NCI-H1694 (cell line): ENCODE results near the gene COL8A1.

ENCODE experiments used
- DNase-seq: peaks from one replicate; lab custom pipeline; 2025; lab: John Stamatoyannopoulos, UW

The COL8A1 gene

DNA sequence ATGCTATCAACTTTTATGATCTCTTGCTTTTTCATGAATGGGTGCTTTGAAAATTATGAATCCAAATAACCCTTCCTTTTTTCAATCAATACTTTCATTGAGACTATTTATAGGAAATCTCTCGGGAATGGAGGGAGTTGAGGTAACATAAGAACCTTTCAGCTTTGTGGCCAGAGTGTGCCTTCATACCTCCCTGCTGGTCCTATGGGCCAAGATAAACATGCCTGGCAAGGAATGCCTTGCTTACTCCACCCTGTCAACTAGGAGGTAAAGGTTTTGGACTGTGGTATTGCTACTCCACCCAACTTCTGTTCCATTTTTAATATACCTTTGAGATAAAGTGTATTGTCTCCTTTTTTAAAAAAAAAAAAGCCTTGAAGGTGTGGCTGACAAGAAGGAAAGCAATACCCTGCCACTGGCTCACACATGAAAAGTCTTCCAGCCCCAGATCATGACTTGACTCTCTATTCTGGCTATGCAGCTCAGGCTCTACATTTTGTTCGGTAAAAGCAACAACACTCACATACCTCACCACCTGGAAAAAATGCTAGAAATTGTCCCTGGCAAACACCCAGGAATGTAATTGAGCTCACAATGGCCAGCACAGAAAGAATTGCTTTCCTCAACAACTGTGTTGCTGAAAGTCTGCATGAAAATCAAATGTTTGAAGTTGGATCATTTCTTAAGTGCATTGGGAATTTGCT is 35.8 kb downstream of the COL8A1 start:
- no peak for DNase-seq

DNA sequence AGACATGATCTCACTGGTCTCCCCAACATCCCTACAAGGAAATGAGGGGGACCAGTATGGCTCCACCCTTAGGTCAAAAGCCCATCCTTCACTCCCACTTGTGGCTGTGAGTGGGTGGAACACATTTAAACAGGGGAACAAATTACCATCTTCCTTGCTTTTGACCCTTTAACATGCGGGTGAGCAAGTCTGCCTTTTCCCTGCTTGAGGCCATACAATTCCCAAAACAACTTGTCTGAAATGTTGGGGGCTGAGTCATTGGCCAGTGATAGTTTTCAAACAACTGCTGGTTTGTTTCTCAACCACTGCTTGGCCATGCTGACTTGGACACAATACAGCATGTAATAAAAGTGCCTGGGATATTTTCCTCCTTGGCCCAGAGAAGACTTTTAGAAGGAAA is 39.6 kb downstream of the COL8A1 start:
- DNase-seq: no peak

DNA sequence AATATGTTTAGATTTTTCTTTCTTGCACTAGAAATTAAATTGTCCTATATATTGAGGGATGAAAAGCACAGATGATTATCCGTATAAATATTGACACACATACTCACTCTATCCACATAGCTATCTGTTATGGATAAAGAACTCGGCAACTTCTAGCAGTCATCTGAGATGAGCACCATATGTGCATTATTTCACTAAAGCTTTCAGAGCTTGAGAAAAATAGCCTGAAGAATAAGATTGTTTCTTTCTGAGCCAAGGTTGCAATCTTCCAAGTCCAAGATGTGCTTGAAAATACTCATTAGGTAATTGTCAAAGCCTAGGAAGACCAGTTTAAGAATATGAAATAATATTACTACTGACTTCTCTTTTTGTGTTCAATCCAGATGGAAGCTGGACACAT is 40.5 kb downstream of the COL8A1 start:
- DNase-seq: no peak

DNA sequence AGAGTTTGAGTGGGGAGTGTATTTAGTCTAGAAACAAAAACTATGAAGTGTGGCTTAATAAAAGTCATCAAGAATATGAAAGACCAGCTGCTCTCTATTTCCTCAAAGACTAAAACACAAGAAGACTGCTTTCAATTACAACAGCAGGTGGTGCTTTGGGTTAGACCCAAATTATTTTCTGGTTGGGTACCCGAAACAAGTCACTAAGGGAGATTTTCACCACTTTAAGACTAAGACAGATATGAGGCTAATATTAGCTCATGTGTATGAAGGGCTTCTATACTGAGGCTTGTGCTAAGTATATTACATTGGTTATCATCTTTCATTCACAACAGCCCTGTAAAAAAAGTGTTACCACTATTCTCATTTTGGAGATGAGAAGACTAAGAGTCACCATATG is 43.1 kb downstream of the COL8A1 start:
- no peak for DNase-seq

DNA sequence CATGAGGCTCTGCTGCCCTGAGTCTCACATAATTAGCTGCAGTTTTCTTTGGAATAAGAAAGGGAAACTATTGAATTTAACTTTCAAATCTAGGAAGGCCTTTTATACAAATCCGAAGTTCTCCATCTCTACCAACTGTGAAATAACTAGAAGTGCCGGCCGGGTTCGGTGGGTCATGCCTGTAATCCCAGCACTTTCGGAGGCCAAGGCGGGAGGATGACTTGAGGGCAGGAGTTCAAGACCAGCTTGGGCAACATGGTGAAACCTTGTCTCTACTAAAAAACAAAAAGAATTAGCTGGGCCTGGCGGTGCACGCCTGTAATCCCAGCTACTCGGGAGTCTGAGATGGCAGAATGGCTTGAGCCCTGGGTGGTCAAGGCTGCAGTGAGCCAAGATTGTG is 43.6 kb downstream of the COL8A1 start:
- no peak for DNase-seq

DNA sequence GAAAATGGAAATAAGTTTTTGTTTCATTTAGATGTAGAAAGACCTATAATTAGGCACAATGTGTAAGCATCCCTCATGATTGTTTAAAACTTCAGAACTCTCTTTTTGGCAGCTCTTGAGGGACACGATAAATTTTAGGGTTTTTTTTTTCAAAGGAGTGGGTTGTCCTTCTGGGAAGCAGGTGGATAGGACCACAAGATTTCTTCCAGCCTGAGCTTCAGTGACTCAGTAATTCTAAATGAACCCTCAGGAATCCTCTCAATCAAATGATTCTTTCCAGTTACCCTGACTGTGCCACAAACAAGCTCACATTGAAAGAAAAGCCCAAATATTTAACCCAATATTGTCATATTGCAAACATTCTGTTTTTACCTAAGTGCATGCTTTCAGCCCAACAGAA is 45.1 kb downstream of the COL8A1 start:
- no peak for DNase-seq

DNA sequence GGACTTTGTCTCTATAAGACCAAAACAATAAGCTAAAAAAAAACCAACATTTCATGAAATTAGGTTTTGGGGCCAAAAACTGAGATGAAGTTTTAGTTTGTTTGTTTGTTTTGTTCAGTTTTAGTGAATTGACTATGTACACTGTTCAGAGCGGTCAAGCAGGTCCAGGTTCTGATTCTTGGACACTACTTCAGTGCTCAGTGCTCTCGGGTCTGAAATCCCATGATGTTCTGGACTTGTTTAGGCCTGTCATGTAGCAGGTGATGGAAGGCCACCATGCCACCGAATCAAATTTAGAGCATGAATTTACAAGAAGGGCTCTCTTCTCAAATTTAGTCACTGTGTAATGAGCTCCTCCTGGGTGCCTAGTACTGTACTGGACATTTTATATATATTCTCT is 45.5 kb downstream of the COL8A1 start:
- DNase-seq: no peak

DNA sequence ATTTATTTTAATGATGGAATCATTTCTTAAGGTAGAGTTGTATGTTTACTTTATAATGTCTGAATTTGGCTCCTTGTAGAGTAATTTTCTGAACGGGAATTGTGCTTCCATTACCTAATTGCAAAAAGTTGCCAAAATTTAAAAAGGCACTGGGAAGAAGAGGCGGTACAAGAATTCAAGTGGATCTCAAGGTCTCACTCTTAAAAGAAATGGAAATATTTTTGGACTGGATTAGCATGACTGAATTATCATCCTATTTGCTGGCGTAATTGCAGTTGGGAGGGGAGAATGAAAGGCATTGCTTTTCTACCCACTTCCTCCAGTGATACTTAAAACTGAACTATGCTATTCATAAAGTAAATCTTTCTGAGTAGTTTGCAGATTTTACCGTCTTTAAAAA is 46.2 kb downstream of the COL8A1 start:
- DNase-seq: no peak

DNA sequence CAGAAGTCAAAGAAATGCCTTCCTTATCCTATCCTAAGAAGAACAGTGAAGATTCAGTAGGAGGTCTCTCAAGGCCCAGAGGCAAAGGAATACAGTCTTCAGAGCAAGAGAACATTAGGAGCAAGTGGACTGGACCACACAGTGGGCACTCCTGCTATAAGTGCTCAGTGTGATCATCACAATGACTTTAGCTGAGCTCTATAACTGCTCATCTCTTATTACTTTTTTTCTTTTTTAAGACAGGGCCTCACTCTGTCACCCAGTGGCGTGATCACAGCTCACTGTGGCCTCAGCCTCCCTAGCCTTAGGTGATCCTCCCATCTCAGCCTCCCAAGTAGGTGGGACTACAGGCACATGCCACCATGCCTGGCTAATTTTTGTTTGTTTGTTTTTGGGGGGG is 48.1 kb downstream of the COL8A1 start:
- DNase-seq: no peak

DNA sequence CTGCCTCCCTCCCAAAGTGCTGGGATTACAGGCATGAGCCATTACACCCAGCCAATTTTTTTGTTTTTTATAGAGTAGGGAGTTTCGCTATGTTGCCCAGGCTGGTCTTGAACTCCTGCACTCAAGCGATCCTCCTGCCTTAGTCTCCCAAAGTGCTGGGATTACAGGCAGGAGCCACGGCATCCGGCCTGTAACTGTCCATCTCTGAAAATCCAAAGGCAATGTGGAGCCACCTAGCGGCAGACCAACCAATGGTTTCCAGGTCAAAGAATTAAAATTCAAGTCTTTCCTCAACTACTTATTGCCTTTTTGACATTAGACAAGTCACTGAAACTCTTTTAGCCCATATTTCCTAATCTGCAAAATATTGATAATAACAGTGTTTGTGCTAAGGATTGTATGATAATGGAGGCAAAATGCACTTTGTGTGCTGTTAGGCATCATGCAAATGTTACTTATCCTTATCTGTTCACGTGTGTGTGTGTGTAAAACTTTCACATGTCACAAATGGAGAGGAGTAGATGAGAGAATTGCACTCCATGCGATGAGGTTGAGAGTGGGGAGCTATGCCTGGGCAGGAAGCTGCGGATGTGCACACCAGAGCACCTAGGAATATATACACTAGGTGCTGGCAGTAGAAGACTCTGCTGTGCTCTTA is 48.7 kb downstream of the COL8A1 start:
- DNase-seq: peak; percentile 13

DNA sequence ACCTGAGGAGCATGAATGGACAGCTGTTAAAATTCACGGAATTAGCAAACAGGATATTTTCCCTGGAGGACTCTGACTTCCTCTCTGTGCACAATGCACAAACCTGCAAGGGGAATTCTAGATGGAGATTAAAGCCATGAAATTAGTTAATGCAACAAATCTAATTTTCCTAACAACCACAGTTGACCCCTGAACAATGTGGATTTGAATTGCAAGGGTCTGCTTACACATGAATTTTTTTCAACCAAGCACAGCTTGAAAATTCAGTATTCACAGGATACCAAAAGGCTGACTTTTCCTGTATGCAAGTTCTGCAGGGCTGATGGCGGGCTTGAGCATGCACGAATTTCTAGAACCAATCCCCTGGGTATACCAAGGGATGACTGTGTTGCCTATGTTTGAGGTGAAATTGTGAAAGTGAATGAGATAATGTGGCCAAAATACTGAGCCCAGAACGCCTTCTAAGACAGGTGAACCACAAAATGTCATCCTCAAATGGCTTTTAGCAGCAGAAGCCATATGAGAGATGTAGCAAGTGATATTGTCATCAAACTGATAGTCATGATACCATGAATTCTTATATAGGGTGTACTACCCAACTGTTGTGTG is 52.5 kb downstream of the COL8A1 start:
- no peak for DNase-seq

DNA sequence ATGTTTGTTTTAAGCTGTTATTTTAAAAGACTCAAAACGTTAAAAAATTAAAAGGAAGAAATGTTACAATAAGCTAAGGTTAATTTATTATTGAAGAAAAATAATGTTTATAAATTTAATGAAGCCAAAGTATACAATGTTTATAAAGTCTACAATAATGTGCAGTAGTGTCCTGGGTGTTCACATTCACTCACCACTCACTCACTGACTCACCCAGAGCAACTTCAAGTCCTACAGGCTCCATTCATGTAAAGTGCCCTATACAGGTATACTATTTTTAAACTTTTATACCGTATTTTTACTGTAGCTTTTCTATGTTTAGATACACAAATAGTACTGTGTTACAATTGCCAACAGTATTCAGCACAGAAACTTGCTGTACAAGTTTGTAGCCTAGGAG is 55.2 kb downstream of the COL8A1 start:
- no peak for DNase-seq

DNA sequence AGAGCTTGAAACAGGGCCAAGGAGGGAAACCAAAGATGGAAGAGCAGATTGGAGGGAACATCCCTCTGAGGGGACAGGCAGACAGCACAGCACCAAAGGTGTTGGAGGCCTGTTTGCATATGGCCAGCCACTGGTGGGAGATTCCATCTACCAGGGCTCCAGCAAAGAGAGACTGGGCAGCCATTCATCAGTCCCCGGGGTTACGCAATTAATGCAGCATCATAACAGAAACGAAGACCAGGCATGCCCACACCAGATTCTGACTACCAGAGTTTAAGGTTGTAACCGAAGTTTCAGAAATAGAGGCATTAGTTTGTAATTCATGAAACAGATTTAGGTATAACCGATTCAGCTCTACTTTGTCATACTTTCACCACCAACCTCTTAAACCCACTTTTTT is 58.1 kb downstream of the COL8A1 start:
- DNase-seq: no peak

DNA sequence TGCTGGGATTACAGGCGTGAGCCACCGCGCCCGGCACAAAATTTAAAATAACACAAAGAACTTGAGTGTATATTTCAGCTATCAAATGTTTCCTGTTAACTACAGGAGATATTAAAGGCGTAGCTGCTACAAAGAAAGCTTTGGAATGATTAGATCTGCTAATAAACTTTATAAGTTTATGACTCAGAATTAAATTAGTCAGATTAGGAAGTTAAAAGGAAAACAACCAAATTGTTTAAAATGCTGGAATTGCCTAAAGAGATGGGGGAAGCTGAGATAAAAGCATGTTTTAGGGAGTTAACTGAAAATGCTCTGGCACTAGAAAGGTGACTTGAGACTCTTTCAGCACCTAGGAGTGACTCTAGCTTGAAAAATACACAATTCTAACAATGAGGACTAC is 58.9 kb downstream of the COL8A1 start:
- DNase-seq: no peak

DNA sequence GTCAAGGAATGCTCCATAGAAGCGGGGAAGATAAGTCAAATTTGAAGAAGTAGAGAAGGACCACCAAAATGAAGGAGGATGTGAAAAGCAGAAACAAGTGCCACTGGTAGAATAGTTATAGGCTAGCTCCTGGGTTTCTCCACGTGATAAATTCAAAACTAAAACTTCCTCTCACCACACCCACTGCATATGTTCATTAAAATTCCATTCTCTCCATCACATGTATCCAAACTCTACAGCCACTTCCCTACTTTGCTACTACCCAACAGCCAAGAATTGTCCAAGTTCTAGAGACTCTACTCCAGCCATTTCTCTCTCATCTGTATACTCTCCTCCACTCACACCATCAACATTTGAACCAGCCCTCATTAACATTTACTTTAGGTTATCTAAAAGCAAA is 60.5 kb downstream of the COL8A1 start:
- no peak for DNase-seq

DNA sequence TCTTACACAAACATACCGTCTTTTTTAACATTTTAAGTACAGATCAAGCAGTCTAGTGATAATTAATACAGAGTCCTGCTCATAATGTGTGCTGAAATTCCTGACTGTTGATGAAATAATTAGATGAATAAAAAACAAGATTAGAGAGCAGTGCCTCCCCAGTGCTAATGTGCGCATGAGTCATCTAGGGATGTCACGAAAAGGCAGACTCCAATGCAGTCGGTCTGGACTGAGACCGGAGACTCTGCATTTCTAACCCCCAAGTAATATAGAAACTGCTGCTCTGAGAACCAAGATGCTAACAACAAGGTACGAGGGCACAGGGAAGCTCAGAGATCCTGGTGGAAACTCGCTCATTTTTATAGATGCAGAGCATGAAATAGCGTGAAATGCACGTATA is 61.4 kb downstream of the COL8A1 start:
- DNase-seq: no peak

DNA sequence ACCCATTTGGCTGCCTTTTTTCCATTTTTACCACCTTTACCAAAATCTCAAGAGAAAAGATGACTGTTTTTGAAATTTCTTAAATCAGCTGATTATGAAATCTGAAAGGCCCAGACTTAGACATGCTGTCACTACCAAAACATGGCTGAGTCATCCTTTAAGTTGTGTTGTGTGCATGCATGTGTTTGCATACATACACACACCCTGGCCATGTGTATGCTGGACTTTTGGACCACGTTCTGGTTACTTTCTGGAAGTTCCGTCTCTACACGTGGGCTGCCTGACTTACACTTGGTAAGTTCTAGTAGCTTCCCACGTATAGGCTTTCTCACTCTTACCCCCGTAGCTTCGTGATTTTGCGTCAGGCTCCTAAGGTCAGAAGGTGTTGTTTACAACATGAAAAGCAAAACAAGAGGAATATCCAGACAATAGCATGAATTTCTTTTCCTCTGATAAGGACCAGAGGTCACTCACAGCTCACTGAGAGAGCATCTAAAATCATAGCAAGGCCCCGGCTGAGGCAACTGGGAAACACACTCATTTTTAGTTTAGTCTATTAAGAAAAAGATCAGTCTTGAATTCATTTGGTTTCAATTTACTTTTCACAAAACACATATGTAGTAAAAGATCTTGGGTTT is 62.4 kb downstream of the COL8A1 start:
- DNase-seq: no peak

DNA sequence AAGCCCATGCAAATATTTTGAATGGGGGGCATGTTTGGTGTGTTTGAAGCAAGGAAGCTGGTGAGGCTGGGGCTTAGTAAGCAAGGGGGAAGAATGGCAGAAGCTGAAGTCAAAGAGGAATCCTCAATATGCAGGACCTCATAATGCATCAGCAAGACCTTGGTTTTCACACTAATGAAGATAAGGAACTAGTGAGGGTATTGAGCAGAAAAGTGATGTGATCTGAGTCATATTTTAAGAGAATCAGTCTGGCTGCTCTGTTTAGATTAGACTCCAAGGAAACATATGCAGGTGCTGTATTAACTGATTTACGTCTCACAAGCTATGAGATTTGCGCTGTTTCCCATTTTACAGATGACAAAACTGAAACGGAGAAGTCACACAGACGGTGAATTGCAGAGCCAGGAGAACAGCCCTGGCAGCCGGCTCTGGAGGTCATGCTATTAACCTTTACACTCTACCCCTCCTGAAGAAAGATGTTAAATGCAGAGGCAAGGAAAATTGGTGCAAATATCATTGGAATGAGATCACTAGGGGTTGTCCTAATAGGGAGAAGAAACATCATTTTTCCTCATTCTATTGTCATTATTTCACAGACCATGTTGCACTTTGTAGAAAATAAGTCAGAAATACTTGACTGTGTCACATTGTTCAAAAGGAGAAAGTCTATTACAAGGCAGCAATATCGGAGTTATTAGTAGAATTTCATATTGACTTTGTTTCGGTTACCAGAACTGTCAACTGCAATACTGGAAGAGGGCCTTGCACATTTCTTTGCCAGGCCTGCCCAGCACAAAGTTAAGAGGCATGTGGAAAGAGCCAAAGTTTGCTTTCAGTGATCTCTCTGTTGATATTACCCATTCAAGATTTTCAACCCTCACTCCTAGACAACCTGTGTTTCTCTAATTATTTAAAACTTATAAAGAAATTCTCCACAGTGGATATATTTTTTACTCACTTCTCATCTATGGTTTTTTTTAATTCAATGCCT is 64.9 kb downstream of the COL8A1 start:
- no peak for DNase-seq

DNA sequence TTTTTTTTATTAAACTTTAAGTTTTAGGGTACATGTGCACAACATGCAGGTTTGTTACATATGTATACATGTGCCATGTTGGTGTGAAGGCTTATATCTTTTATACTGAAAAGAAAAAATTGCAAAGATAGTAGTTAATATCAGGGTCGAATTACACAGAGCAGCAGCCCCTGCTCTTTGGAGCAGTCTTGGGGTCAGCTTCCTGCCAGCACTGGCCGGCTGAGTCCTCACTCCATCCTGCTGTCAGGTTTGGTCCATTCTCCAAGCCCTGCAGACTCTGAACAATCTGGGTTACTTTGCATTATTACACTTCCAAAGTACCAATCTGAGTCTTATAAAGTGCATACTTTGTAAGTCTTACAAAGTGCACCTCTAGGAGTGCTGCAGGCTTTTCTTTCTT is 66.0 kb downstream of the COL8A1 start:
- no peak for DNase-seq

DNA sequence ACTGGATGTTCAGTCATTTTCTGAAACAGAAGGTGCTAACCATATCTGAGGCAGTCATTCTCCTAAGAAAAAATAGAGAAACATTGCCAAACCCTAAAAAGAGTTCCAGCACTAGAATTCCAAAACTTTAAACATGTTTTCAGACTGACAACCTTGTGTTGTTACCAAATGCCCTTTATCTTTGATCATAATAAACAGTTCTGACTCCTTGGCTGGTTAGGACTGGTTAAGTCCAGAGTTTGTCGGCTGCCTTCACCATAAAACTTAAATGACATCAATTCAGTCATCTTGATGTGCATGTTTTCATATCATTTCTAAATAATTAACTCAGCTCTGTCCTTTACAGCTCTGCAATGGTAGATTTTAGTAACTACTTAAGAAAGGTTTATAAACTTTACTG is 68.0 kb downstream of the COL8A1 start:
- no peak for DNase-seq

DNA sequence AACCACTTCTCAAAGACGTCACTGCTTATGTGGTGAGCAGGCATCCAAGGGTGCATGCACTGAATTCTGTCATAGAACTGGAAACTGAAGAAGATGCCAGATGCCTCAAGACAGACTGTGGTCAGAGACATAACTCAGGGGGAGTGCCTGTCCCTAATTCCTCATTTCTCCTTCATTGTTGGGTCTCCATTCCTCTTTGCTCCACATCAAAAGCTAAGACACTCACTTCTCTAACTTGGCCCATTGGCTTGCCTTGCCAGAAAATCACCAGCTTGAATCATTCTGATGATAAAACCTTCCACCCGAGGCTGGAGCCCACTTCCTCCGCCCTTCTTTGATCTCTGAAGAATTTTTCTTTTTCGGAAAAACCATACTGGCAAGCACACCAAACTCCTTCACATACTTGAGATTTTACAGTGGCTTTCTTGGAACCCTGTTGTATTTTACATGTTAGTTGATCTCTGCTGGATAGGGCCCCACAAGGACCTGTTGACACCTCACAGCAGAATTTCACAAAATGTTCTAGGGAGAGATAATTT is 69.9 kb downstream of the COL8A1 start:
- DNase-seq: no peak

DNA sequence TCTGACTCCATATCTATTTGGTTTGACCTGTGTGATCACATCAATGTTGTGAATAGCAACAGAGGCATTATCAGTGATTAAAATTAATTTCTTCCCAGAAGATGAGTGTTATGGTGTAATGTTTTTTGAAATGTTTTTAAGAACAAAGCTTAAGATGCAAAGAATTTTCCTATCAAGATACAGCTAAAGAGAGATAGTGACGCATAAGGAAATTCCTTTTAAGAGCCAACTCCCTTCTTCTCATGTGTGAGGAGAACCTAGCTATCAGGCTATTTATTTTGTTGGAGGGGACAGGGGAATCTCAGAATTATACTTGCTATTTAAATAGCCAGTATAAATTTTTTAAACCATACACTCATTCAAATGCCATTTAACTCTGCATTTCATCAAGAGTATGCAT is 71.3 kb downstream of the COL8A1 start:
- no peak for DNase-seq
